HG02798 (cell line): Measurements from ENCODE around the gene MCRIP1.
A peak's percentile ranks its signal among the peaks of the same experiment; 100 is the strongest.

Experiments
- ATAC-seq: cut with Tn5 transposase; IDR thresholded peaks from one replicate; pipeline ENCODE4 v1.9.1; 2021; ENCODE audit warnings: mild to moderate bottlenecking; ENCODE audit not compliant: unreplicated experiment, poor library complexity

MCRIP1 gene

GRCh38 chr17:81863123-81863675, 30.1 kb upstream of the MCRIP1 start:
- ATAC-seq, result no peak

- ATAC-seq, result peak; percentile 80
Observed at GRCh38 chr17:81860756-81861568, 27.9 kb upstream of the MCRIP1 start.

DNA sequence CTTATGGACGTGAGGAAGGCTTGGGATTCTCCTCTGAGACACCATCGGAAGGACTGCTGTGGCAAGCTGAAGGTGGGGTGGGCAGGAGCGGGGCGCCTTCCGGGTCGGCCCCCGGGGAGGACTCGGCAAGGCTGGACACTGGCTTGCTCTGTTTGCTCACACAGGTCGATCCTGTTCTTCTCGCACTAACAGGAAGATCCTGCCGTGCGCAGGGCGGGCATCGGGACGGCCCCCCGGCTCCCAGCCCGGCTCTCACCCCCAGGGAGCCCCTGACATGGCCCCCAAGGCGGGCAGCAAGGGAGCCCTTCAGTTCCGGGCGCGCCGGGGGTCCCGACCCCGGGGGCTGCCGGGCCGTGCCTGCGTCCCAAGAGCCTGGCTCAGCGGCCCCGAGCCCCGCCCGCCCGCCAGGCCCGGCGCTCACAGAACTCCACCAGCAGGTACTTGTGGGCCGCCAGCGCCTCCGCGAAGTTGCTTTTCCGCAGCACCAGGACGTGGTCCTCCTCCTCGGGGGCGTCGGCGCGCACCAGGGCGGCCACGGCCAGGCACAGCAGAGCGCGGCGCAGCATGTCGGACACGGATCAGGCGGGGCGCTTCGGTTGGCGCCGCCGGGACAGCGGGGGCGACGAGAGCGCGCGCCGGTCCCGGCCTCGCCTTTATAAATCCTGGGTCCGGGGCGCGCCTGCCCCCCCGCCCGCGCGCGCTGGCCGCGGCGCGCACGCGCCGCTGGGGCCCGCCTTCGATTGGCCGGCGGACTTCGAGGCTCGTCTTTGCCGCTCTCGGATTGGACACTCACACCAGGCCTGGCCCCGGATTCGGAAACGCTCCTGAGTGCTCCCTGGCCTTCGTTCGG, 27.0 kb upstream of the MCRIP1 start, which contains the start of gene P4HB:
TSS of gene P4HB (minus strand) at position 630 of the 850 bp plus-strand sequence. CDS start at position 566, 64 bp downstream.
- no peak for ATAC-seq

DNA sequence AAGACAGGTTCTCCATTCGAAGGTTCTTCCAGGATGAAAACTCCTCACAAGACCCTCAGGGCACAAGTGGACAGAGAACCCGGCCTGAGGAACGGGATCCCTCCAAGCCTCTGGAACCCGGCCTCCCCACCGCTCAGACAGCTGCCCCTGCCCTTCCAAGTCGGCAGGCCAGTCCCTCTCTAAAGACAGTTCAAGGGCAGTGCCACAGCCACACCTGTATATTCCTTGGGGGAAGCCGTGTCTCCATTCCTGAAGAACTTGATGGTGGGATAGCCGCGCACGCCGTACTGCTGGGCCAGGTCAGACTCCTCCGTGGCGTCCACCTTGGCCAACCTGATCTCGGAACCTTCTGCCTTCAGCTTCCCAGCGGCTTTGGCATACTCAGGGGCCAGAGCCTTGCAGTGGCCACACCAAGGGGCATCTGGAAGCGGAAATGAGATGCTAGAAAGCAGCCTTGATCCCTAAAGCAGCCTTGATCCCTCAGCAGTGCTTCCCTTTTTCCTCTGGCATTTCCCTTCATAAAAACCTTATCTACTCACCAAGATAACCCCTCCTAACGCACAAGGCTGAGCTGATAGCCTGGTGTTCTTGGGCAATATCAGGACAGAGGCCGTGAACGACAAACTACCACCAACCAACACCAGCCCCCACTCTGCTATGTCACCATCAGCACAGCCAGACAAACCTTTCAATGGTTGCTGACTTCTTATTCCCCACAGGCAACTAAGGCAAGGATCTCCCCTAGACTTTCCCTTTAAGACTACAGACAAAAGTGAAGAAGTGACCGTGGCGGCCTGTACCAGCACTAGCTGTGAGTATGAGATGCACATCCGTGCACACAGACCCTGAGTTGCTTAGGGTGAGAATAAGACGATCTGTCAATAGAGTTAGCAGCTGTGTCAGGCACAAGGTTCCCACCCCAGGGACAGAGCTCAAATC, 26.1 kb upstream of the MCRIP1 start:
- no peak for ATAC-seq

DNA sequence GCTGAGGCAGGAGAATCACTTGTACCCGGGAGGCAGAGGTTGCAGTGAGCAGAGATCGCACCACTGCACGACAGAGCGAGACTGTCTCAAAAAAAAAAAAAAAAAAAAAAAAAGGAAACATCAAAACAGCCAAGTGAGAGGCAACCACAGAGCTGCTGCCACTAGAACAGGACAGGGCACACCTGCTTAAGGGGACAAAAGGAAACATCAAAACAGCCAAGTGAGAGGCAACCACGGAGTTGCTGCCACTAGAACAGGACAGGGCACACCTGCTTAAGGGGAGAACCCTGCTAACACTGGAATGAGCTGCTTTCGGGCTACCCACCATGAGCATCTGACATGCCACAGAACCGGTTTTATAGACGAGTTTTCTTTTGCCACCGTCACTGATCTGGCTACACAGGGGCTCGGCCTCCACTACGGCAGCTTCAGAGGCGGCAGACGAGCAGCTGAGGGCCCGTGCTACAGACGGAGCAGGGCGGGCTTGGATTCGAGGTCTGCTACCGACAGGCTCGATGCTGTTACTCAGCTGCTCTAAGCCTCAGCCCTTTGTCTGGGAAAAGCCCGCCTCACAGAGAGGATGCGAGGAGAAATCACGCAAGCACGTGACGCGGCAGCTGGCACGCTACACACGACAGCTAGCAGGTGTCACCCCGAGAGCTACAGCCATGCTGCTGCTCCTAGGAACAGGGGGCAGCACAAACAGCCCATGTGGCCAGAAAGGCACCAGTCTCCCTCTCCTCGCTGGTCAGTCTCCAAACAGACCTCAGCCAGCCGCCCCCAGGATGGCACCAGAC, 25.3 kb upstream of the MCRIP1 start:
- no peak for ATAC-seq

GRCh38 chr17:81854974-81855774, 22.1 kb upstream of the MCRIP1 start:
- no peak for ATAC-seq

DNA sequence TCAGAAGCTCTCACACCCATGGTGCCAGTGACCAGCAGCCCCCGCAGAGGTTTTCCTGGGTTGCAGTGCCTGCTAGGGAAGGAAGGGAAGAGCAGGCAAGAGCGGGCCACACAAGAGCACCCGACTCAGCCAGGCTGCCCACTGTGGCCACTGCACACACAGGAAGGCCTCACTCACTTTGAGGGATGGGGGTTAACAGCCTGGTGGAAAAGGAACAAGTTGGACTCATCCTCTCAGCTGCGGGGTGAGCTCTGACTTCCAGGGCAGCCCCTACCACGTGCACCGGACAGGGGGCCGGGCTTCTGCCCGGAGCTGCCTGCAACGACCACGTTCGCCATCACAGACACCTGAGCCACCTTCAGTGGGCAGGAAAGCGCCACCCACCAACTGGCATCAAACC, 19.1 kb upstream of the MCRIP1 start:
- ATAC-seq, result no peak

GRCh38 chr17:81851423-81851822, 18.3 kb upstream of the MCRIP1 start:
- no peak for ATAC-seq

DNA sequence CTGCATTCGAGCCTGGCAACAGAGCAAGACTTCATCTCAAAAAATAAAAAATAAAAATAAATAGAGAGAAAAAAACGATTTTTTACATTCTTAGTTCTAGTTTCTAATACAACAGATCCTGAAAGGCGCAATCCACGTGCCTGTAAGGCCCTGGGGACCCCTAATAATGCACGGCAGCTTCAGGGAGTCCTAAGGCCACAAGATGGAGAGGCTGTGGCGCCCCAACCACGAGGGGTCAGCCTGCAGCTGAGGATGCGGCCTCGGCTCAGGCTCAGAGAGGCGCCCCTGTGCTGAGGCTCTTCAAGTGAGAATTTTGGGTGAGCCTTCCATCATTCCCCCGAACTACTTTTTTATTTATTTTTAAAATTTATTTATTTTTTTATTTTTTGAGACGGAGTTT, 16.4 kb upstream of the MCRIP1 start:
- no peak for ATAC-seq

DNA sequence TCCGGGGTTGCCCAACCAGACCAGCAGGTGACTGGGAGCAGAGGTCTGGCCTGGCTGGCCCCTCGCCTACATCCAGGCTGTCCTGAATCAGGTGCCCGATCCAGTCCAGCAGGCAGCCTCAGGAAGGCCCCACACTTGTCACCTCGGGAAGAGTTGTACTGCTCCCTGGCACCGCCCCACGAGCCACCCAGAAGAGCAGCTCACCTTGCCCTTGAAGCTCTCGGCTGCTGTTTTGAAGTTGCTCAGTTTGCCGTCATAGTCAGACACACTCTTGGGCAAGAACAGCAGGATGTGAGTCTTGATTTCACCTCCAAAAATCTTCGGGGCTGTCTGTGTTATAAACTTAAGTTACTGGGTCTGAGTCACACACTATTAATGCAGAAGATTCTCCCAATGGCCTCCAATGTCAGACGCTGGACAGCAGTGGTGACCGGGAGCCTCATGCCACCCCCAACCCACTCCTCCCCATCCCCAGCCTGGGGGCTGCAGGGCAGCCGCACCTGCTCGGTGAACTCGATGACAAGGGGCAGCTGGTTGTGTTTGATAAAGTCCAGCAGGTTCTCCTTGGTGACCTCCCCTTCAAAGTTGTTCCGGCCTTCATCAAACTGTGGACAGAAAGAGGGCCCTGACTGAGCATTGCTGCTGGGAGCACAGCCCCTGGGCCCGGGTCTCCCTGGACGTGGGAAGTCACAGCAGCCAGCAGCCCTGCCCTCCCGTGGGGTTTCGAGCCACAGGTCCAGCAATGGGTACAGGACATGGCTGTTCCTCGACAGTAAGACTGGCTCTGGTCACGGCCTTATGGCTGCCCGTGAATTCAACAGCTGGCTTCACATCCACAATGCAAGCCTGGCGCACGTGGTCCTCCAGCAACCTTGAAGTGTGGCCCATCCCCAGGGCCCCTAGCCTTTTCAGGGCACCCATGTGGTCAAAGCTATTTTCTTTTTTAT, 13.9 kb upstream of the MCRIP1 start:
- ATAC-seq, result no peak

GRCh38 chr17:81845881-81846742, 13.0 kb upstream of the MCRIP1 start:
- ATAC-seq, result no peak

DNA sequence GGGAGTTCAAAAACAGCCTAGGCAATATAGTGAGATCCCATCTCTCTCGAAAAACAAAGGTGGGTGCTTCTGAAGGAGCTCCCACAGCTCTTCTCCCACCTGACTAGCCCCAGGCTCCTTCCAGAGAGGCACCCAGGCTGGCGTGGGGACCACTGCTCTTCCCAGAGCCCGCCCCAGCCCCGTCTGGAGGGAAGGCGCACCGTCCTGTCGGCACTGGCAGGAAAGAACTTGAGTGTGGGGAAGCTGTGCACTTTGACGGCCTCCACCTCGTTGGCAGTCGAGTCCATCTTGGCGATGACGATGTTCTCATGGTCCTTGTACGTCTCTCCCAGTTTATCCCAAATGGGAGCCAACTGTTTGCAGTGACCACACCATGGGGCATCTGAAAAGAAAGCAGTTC, 12.3 kb upstream of the MCRIP1 start:
- no peak for ATAC-seq

GRCh38 chr17:81844887-81845286, 11.8 kb upstream of the MCRIP1 start:
- ATAC-seq, result no peak

- ATAC-seq, result no peak
Observed at GRCh38 chr17:81844327-81844851, 11.3 kb upstream of the MCRIP1 start.

GRCh38 chr17:81843713-81844326, 10.7 kb upstream of the MCRIP1 start:
- ATAC-seq, result no peak
